C4-2B (cell line): ENCODE measurements around the gene PITPNC1.

Experiments
- ZFX ChIP-seq: fragments of 450-650 bp; IDR thresholded peaks from 2 replicates; pipeline ENCODE4 v1.6.1; 2017
- TF ChIP-seq, protein P1 (sequence below): fragments of 450-650 bp; conservative IDR thresholded peaks from 2 replicates; pipeline ENCODE4 v1.5.1; 2017; ENCODE audit warnings: mild to moderate bottlenecking

DNA sequence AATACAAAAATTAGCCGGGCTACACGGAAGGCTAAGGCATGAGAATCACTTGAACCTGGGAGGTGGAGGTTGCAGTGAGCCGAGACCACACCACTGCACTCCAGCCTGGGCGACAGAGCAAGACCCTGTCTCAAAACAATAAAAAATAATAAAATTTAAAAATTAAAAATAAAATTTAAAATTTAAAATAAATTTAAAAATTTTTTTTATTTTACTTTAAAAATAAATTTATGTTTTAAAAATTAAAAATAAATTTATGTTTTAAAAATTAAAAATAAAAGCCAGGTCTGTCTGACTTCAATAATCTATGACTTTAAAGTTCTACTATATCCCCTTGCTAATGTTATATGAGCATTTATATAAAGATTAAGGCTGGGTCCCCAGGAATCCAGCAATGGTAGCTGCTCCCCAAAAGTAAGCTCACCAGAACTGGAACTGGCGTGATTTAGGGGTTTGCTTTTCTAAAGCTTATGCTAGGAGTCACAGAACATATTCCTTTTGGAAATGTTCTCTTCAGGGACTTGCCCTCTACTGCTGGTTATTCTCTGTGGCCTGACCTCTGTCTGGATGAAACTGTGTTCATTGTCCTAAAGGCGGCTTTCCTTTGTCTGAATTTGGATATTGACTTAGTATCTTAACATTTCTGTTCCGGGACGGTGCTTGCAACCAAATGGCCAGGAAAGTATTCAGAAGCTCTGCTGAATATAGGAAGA lies 200.5 kb downstream of the PITPNC1 start:
- TF ChIP-seq, protein P1, sequence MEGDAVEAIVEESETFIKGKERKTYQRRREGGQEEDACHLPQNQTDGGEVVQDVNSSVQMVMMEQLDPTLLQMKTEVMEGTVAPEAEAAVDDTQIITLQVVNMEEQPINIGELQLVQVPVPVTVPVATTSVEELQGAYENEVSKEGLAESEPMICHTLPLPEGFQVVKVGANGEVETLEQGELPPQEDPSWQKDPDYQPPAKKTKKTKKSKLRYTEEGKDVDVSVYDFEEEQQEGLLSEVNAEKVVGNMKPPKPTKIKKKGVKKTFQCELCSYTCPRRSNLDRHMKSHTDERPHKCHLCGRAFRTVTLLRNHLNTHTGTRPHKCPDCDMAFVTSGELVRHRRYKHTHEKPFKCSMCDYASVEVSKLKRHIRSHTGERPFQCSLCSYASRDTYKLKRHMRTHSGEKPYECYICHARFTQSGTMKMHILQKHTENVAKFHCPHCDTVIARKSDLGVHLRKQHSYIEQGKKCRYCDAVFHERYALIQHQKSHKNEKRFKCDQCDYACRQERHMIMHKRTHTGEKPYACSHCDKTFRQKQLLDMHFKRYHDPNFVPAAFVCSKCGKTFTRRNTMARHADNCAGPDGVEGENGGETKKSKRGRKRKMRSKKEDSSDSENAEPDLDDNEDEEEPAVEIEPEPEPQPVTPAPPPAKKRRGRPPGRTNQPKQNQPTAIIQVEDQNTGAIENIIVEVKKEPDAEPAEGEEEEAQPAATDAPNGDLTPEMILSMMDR: no peak
- no peak for TF ChIP-seq ZFX
